ENCODE results near the gene PRKAR1A. TPM values are rescaled to one million over a fixed set of nuclear protein-coding genes. Genes with fewer than 3 reads are reported as not detected.

The PRKAR1A gene
- total RNA-seq = 350 and 543 TPM in 2 replicates

DNA sequence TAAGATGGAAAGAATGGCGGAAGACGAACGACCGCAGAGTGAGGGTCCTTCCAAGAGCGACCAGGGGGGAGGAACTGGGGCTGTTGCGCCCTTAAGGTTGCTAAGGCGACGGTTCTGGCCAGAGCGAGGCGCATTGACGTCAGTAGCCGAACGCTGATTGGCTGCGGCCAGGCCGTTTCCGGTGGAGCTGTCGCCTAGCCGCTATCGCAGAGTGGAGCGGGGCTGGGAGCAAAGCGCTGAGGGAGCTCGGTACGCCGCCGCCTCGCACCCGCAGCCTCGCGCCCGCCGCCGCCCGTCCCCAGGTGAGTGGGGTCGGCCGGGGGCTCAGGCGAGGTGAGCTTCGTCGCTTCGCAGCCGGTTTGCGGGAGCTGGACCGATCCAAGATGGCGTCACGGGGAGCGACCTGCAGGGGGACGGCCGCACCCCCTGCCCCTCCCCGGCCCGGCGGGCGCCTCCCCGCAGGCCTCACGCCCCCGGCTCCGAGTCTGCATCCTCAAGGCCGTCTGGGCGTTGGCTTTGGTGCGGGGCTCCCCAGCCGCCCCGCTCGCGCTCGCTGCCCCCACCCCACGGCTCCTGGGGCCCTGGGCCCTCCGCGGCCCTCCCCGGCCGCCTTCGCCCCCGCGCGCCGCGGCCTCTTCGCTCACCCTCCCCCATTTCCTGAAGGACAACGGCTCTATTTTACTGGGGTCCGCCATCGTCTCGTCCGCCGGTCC lies at the start of gene PRKAR1A:
TSS of gene PRKAR1A (plus strand) at position 184 of the 713 bp plus-strand sequence. CDS start 2,970 bp downstream, outside the sequence.

Other genes with a start within 250 kb of the PRKAR1A start
- 0.09 and 0.32 TPM in 2 replicates for gene SLC16A6, start 221.3 kb upstream of the PRKAR1A start, total RNA-seq
- gene ARSG, start 220.9 kb upstream of the PRKAR1A start, total RNA-seq = 1.2 and 1.9 TPM in 2 replicates
- 192 and 267 TPM in 2 replicates for gene WIPI1, start 54.9 kb upstream of the PRKAR1A start, total RNA-seq
- 10.9 and 11.2 TPM in 2 replicates for gene FAM20A, start 88.9 kb downstream of the PRKAR1A start, total RNA-seq

All from bronchial smooth muscle cell (primary cell).